HepG2 (cell line): ENCODE results near the gene GAL3ST1. TPM values are rescaled to one million over a fixed set of nuclear protein-coding genes. Genes with fewer than 3 reads are reported as not detected.

Source experiments
- ARID4A ChIP-seq: sonication (generic); formaldehyde crosslinking; IDR thresholded peaks from 2 replicates; pipeline ENCODE4 v1.5.0; 2020; ENCODE audit warnings: mild to moderate bottlenecking, missing genetic modification reagents, borderline replicate concordance
- CREM ChIP-seq, 2 experiments: sonication (generic) in 1 of 2; formaldehyde crosslinking in 1 of 2; IDR thresholded peaks; 2 replicates each; pipeline versions ENCODE4 v1.4.0 to v1.6.1; 2016 to 2020; ENCODE audit warnings: antibody characterized with exemption in 1 of 2, mild to moderate bottlenecking in 1 of 2, missing genetic modification reagents in 1 of 2
- CTCF ChIP-seq: sonication (generic); formaldehyde crosslinking; IDR thresholded peaks from 2 replicates; pipeline ENCODE4 v1.5.0; 2020; ENCODE audit warnings: mild to moderate bottlenecking, missing genetic modification reagents, moderate library complexity
- E2F1 ChIP-seq: sonication (generic); formaldehyde crosslinking; IDR thresholded peaks from 2 replicates; pipeline ENCODE4 v1.5.0; 2020; ENCODE audit warnings: missing genetic modification reagents
- JUND ChIP-seq: sonication (generic); formaldehyde crosslinking; IDR thresholded peaks from 2 replicates; pipeline ENCODE4 v1.8.0; 2022; ENCODE audit warnings: mild to moderate bottlenecking, missing genetic modification reagents
- MNT ChIP-seq: fragments of 450-650 bp; IDR thresholded peaks from 2 replicates; pipeline ENCODE4 v1.6.1; 2016
- NAIF1 ChIP-seq: sonication (generic); formaldehyde crosslinking; IDR thresholded peaks from 2 replicates; pipeline ENCODE4 v1.5.0; 2020; ENCODE audit warnings: mild to moderate bottlenecking, missing genetic modification reagents, borderline replicate concordance
- TCF12 ChIP-seq, 2 experiments: fragments of 450-650 bp in 1 of 2; sonication (generic) in 1 of 2; formaldehyde crosslinking in 1 of 2; IDR thresholded peaks; 2 replicates each; pipeline versions ENCODE4 v1.6.1 to v1.8.0; 2017 to 2022; ENCODE audit warnings: antibody characterized with exemption in 1 of 2, mild to moderate bottlenecking in 1 of 2, missing genetic modification reagents in 1 of 2, moderate library complexity in 1 of 2
- ZBTB25 ChIP-seq: IDR thresholded peaks from 2 replicates; pipeline ENCODE4 v1.6.1; 2018; ENCODE audit warnings: missing genetic modification reagents
- ZBTB8A ChIP-seq: sonication (generic); formaldehyde crosslinking; IDR thresholded peaks from 2 replicates; pipeline ENCODE4 v1.4.0; 2020; ENCODE audit warnings: mild to moderate bottlenecking, low read depth, missing genetic modification reagents, borderline replicate concordance
- polyA plus RNA-seq, 8 experiments: library from polyadenylated mRNA; depleted of rRNA in 3 of 8; stranded (reverse) in 7 of 8; unstranded in 1 of 8; fragments of >200 nt; fragmentation: Illumina TruSeq in 4 of 8; extraction: Trizol in 4 of 8; gene quantifications; 2 replicates each; pipeline versions ENCODE4 v1.2.1 to v1.2.3, GENCODE V29; 2011 to 2016; ENCODE audit warnings: low read depth in 4 of 8, missing spikeins in 1 of 8, mixed read lengths in 1 of 8; ENCODE audit not compliant: insufficient read depth in 1 of 8
- total RNA-seq, 5 experiments: library from RNA; depleted of rRNA; stranded (reverse); fragments of >200 nt; fragmentation: Illumina TruSeq; extraction: Trizol; gene quantifications; 2 replicates each; pipeline ENCODE4 v1.2.3, GENCODE V29; 2016; ENCODE audit warnings: low read depth in 1 of 5

The GAL3ST1 gene
- total and polyA plus RNA-seq, 2 of the 13 experiments (the other 11 are each of a cell fraction or from before 2014, with no cell fraction given) = 4.4 to 14.7 TPM

- TF ChIP-seq MNT = peak; percentile 68
- TF ChIP-seq JUND (CRISPR knock-in tag) = no peak
- TF ChIP-seq ZBTB8A (CRISPR knock-in tag) = no peak
- peak; percentile 35; the same call in 1 of the 2 replicates for TF ChIP-seq ARID4A (CRISPR knock-in tag)
- TF ChIP-seq ZBTB25 = no peak
- TF ChIP-seq NAIF1 (CRISPR knock-in tag) = no peak
- TF ChIP-seq CREM (IDR thresholded peaks at IDR 0.05) = no peak
- TF ChIP-seq CREM (CRISPR knock-in tag; IDR thresholded peaks at IDR 0.05) = no peak
- TF ChIP-seq E2F1 (CRISPR knock-in tag) = no peak
- no peak for TF ChIP-seq TCF12 (IDR thresholded peaks at IDR 0.05)
- no peak for TF ChIP-seq TCF12 (CRISPR knock-in tag; IDR thresholded peaks at IDR 0.05)
- TF ChIP-seq CTCF = peak; percentile 72
These were observed 31.1 kb upstream of the GAL3ST1 start (continued) for GRCh38 chr22:30605449-30606110.
